ENCODE measurements around the gene GLUD1.
"Not testable (repeated sequence)": the region's sequence is repeated elsewhere in the genome, so short reads cannot be mapped to it uniquely, and the experiment has no call there.

GLUD1 gene

DNA sequence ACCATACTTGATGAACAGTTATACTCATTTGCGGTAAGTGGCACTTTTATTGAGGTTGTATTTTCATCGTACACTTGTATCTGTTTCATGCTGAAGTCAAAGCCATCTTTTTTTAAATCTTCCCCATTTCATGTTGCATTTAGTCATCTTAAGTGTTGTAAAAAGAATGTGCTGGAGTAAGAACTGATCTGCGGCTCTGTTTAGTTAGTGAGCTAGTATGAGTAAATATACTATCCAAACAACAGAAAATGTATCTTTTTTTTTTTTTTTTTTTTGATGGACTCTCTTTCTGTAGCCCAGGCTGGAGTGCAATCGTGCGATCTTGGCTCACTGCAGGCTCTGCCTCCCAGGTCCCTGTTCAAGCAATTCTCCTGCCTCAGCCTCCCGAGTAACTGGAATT lies 87.0 kb downstream of the GLUD1 start:
- DNase-seq (ENCODE audit: insufficient read length, low spot score); FAIRE-seq: not testable (repeated sequence)

- not testable (repeated sequence) for DNase-seq (ENCODE audit: insufficient read length, low spot score); FAIRE-seq
Measured at GRCh38 chr10:87007124-87007523, 87.5 kb downstream of the GLUD1 start.

DNA sequence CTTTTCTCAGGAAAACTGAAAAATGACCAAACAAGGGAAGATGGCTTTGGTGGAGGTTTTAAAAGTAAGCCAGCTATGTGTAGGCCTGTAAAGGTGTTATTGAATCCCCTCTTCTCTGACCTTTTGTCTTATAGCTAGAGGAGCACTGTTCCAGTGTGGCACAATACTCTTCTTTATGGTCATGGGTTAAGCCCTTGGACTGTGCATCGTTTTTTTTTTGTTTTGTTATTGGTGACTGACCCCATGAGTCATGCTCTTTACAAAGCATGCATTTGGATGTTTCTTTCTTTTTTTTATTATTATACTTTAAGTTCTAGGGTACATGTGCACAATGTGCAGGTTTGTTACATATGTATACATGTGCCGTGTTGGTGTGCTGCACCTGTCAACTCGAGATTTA lies 94.2 kb downstream of the GLUD1 start:
- FAIRE-seq (no peak), DNase-seq (ENCODE audit: insufficient read length, low spot score) (no peak)
